Measurements from ENCODE around the gene VAC14.
"Not testable (repeated sequence)": the region's sequence is repeated elsewhere in the genome, so short reads cannot be mapped to it uniquely, and the experiment has no call there.

VAC14 gene

DNA sequence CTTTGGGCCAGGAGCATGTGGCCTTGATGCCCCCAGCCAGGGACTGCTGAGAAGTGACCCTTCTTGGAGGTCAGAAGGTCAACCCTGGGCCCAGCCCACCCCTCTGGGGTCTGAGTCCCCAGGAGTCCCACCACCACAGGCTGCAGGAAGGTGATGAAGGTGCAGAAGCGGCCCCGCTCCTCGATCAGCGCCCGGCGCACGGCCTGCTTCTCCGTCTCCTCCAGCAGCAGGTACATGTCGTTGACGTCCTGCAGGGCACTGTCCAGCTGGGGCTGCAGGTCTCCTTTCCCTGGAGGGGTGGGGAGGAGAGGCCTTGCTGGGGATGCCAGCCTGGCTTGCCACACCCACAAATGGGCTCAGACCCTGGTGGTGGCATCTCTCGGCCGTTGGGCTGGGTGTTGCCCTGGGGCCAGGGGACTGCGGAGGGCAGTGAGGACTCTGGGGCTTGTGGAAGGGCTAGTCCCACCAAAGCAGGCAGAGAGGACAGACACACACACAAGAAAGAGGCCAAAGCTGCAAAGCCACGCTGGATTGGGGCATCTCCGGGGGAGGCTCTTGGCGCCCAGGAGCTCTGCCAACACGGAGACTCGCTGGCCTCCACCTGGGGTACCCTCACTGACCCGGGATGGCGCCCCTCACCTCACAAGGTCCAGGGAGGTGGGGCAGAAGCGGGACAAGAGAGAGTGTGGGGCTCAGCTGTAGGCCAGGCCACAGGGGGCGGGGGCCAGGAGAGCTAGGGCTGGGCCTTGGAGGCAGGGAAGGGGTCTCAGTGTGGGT lies 122.6 kb downstream of the VAC14 start:
- H3K4me3 ChIP-seq (ENCODE audit: low read depth in 1 of 2, low read length in 2 of 2), result no peak overlapping the region
- no peaks in the 10 kb centered on the region for H3K27me3 ChIP-seq (ENCODE audit: control insufficient read depth in 1 of 2, insufficient read depth in 2 of 2, low read length in 2 of 2)
- peak overlapping the region; percentile 0 for H3K27ac ChIP-seq (ENCODE audit: low read depth, low read length)
- peaks cover 37% of the 10 kb centered on the region for H3K4me1 ChIP-seq (ENCODE audit: insufficient read depth, low read length)
- H3K9ac ChIP-seq (ENCODE audit: low read length), result no peak overlapping the region
- H3K36me3 ChIP-seq (ENCODE audit: insufficient read depth, low read length), result peaks cover 75% of the 10 kb centered on the region
- no peaks in the 10 kb centered on the region for H3K9me3 ChIP-seq (ENCODE audit: low read length)

DNA sequence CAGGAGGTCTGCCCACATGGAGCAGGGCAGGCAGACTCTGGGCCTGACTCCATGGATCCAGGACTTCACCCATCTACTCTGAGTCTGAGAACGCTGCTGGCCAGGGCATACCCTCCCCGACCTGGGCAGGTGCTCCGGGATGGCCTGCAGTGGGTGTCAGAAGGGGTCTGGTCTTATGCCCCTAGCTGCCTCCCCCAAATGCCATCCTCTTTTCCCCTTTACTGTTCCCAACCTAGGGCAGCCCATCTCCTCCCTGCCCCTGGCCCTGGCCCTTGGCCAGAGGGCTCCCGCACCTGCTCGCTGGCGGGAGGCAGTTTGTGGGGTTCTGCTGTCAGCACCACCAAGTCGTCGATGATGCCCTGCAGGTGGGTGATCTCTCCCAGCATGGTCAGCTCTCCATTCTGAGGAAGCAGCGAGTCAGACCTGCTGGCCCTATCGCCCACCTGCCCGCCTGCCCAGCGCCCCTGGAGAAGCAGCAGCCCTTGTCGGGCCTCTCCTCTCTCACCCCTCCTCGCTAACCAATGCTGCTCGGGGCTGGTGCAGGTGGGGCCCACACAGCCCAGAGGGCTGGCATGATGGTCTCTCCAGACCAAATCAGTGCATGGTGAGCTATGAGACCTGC lies 123.3 kb downstream of the VAC14 start:
- Histone ChIP-seq H3K4me1 (ENCODE audit: insufficient read depth, low read length) (peaks cover 30% of the 10 kb centered on the region), H3K27me3 (ENCODE audit: control insufficient read depth in 1 of 2, insufficient read depth in 2 of 2, low read length in 2 of 2) (no peaks in the 10 kb centered on the region), H3K36me3 (ENCODE audit: insufficient read depth, low read length) (peaks cover 75% of the 10 kb centered on the region), H3K9me3 (ENCODE audit: low read length) (no peaks in the 10 kb centered on the region), H3K9ac (ENCODE audit: low read length) (no peak overlapping the region), H3K27ac (ENCODE audit: low read depth, low read length) (no peak overlapping the region), H3K4me3 (ENCODE audit: low read depth in 1 of 2, low read length in 2 of 2) (no peak overlapping the region)

DNA sequence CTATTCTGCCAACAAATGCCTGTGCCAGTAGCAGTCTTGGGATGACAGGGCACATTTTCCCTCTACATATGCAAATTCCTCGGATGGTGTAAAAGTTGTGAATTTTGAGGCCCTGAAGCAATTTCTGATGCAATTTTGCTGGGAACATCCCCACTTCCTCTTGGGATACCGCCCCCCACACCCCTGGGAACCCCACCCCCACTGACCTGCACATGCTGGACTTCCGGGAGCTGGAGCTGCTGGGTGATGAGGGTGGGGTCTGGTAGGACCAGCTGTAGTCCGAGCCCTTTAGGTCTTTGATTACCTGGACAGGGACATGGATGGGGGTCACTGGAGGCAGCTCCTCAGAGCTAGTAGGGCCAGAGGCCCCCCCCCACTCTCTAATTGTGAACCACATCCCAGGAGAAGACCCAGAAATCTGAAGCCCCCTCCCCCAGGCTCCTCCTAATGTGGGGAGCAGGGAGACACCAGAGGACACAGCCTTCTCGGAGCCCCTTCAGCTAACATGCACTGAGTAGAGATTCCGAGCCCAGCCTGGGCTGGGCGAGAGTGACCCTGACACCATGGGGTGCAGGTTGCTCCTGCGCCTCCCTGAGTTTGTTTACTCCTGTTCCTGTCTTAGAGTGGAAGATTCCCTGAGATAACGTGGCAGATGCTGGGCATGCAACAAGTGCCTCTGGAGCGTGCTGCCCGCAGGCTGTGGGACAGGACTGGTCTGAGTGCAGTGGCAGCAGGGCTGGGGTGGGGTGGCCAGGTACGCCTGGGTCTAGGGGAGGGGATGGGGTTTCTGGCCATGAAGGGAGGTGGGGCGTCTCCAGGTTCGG lies 124.1 kb downstream of the VAC14 start:
- H3K9ac ChIP-seq (ENCODE audit: low read length), result no peak overlapping the region
- H3K9me3 ChIP-seq (ENCODE audit: low read length), result no peaks in the 10 kb centered on the region
- peaks cover 74% of the 10 kb centered on the region for H3K36me3 ChIP-seq (ENCODE audit: insufficient read depth, low read length)
- no peak overlapping the region for H3K27ac ChIP-seq (ENCODE audit: low read depth, low read length)
- H3K27me3 ChIP-seq (ENCODE audit: control insufficient read depth in 1 of 2, insufficient read depth in 2 of 2, low read length in 2 of 2), result no peaks in the 10 kb centered on the region
- H3K4me1 ChIP-seq (ENCODE audit: insufficient read depth, low read length), result peaks cover 23% of the 10 kb centered on the region
- no peak overlapping the region for H3K4me3 ChIP-seq (ENCODE audit: low read depth in 1 of 2, low read length in 2 of 2)

DNA sequence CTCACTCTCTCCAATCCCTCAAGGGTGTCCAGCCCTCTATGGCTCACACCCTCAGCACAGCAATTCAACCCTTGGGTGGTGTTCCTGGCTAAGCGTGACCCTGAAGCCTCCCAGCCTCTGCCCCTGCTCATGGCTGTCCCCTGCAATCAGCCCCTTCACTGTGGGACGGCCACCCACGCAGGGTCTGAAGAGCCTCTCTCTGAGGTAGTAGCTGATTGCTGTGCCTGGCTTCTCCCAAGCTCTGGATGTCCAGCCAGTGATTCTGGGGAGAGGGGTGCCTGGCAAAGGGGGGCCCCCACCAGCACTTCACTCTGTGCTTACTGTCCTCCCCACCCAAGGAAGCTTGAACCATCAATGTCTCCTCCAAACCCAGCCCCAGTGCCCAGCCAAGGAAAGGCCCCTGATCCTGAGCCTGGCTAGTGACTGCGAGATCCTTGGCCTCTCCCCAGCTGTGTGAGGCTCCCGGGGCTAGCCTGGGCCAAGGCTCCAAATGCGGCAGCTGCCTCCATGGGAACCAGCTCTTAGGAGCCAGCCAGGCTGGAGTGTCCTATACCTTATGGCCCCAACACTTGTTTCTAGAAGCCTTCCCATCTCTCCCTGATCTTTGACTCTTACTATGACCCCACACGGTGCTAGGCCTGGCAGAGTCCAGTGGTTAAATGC lies 125.0 kb downstream of the VAC14 start:
- no peak overlapping the region for H3K9ac ChIP-seq (ENCODE audit: low read length)
- H3K27ac ChIP-seq (ENCODE audit: low read depth, low read length), result no peak overlapping the region
- no peaks in the 10 kb centered on the region for H3K9me3 ChIP-seq (ENCODE audit: low read length)
- no peaks in the 10 kb centered on the region for H3K27me3 ChIP-seq (ENCODE audit: control insufficient read depth in 1 of 2, insufficient read depth in 2 of 2, low read length in 2 of 2)
- peaks cover 14% of the 10 kb centered on the region for H3K4me1 ChIP-seq (ENCODE audit: insufficient read depth, low read length)
- H3K36me3 ChIP-seq (ENCODE audit: insufficient read depth, low read length), result peaks cover 79% of the 10 kb centered on the region
- no peak overlapping the region for H3K4me3 ChIP-seq (ENCODE audit: low read depth in 1 of 2, low read length in 2 of 2)

DNA sequence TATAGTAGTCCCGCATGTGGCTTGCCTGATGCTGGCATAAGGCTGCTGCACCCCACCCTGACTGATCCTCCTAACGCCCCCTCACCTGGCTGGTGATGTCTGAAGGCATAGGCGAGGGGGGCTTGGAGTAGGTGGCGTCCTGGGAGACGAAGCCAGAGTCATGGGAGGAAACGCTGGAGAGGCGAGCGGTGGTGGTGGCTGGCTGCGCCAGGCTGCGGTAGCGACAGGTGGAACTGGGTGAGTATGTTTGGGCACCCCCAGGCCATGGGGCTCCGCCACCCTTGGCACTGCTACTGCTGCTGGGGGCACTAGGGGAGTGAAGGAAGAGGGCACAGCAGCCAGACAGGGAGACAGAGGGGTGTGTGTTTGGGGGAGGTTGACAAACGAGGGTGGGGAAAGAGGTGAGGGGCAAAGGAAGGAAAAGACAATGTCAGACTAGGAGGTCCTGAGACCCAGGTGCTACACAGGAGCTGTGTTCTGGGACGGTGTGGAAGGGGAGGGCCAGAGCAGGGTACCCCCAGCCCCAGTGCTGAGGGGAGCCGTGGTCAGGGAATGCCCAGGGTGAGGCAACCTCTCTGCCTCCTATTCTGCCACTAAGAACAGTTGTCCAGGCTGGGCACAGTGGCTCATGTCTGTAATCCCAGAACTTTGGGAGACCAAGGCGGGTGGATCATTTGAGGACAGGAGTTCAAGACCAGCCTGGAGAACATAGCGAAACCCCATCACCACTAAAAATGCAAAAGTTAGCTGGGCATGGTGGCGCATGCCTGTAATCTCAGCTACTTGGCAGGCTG lies 126.5 kb downstream of the VAC14 start:
- Histone ChIP-seq H3K36me3 (ENCODE audit: insufficient read depth, low read length) (peaks cover 81% of the 10 kb centered on the region), H3K27ac (ENCODE audit: low read depth, low read length) (no peak overlapping the region), H3K9ac (ENCODE audit: low read length) (no peak overlapping the region), H3K9me3 (ENCODE audit: low read length) (no peaks in the 10 kb centered on the region), H3K4me3 (ENCODE audit: low read depth in 1 of 2, low read length in 2 of 2) (no peak overlapping the region), H3K4me1 (ENCODE audit: insufficient read depth, low read length) (peaks cover 6% of the 10 kb centered on the region), H3K27me3 (ENCODE audit: control insufficient read depth in 1 of 2, insufficient read depth in 2 of 2, low read length in 2 of 2) (no peaks in the 10 kb centered on the region)

DNA sequence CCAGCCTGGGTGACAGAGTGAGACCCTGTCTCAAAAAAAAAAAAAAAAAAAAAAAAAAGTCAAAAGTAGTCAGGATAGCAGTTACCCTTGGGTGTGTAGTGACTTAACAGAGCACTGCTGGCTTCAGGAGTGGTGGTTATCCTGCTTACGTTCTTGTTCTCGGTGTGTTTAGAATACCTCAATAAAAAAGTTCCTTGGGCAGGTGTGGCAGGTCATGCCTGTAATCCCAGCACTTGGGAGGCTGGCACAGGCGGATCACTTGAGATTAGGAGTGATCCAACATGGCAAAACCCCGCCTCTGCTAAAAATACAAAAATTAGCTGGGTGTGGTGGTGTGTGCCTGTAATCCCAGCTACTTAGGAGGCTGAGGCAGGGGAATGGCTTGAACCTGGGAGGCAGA lies 130.0 kb downstream of the VAC14 start:
- peaks cover 77% of the 10 kb centered on the region for H3K36me3 ChIP-seq (ENCODE audit: insufficient read depth, low read length)
- not testable (repeated sequence) for H3K9ac ChIP-seq (ENCODE audit: low read length)

DNA sequence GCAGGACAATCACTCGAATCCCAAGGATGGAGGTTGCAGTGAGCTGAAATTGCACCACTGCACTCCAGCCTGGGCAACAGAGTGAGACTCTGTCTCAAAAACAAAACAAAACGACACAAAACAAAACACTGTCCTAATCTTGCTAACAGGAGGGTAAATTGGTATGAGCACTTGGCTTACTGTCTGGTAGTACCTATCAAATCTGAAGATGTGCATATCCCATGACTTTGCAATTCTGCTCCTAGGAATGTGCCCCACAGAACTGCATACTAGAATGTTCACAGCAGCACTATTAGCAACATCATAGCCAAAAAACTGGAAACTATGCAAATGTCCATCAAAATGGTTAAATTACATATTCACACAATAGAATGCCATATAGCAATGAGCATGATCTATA lies 130.8 kb downstream of the VAC14 start:
- H3K9ac ChIP-seq (ENCODE audit: low read length), result no peak overlapping the region
- no peaks in the 10 kb centered on the region for H3K27me3 ChIP-seq (ENCODE audit: control insufficient read depth in 1 of 2, insufficient read depth in 2 of 2, low read length in 2 of 2)
- no peak overlapping the region for H3K4me3 ChIP-seq (ENCODE audit: low read depth in 1 of 2, low read length in 2 of 2)
- H3K36me3 ChIP-seq (ENCODE audit: insufficient read depth, low read length), result peaks cover 78% of the 10 kb centered on the region
- H3K4me1 ChIP-seq (ENCODE audit: insufficient read depth, low read length), result no peaks in the 10 kb centered on the region
- H3K9me3 ChIP-seq (ENCODE audit: low read length), result no peaks in the 10 kb centered on the region
- H3K27ac ChIP-seq (ENCODE audit: low read depth, low read length), result no peak overlapping the region

More for the DNA sequence above, 130.0 kb downstream of the VAC14 start:
- not testable (repeated sequence) for H3K27me3 ChIP-seq (ENCODE audit: control insufficient read depth in 1 of 2, insufficient read depth in 2 of 2, low read length in 2 of 2); H3K4me3 ChIP-seq (ENCODE audit: low read depth in 1 of 2, low read length in 2 of 2); H3K9me3 ChIP-seq (ENCODE audit: low read length); H3K27ac ChIP-seq (ENCODE audit: low read depth, low read length); H3K4me1 ChIP-seq (ENCODE audit: insufficient read depth, low read length)

DNA sequence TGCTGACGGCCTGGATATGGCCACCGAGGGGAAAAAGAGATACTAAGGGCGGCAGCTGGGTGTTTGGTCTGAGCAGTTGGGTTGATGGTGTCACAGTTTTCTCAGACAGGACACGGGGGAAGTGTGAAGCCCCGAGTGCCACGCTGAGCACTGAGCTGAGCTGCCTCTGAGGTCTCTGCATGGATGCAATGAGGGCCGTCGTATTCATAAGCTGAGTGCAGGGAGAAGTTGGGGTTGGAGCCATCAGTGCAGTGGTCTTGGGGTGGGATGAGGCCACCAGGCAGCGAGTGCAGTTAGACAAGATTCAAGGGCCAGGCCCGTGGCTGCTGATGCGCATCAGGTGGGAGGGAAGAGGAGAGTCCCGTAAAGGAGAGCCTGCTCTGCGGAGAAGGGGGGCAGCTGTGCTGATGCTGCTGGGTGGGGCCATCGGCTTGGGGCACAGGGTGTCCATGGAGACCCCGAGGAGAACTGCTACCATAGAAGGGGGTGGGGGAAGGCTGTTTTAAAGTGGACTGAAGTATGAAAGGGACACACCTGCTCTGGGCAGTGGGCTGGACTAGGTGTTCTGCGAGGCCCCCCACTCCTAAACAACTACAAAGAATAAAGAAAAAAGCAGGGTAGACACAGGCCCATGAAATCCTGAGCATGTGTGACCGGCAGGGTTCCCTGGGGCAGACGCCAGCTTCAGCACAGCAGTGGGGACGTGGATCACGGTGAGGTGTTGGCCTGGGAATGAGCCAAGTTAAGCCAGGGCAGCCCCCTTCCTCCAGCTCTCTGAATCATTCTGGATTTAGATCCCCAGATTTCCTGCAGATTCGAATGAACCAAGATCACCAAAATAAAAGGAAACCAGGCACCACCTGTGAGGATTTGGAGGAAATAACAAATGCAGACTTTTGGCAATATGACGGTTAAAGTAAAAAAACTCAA lies 134.9 kb downstream of the VAC14 start:
- Histone ChIP-seq H3K36me3 (ENCODE audit: insufficient read depth, low read length) (peaks cover 67% of the 10 kb centered on the region), H3K9me3 (ENCODE audit: low read length) (no peaks in the 10 kb centered on the region), H3K9ac (ENCODE audit: low read length) (no peak overlapping the region), H3K27me3 (ENCODE audit: control insufficient read depth in 1 of 2, insufficient read depth in 2 of 2, low read length in 2 of 2) (no peaks in the 10 kb centered on the region), H3K4me3 (ENCODE audit: low read depth in 1 of 2, low read length in 2 of 2) (no peak overlapping the region), H3K4me1 (ENCODE audit: insufficient read depth, low read length) (peaks cover 10% of the 10 kb centered on the region), H3K27ac (ENCODE audit: low read depth, low read length) (no peak overlapping the region)

DNA sequence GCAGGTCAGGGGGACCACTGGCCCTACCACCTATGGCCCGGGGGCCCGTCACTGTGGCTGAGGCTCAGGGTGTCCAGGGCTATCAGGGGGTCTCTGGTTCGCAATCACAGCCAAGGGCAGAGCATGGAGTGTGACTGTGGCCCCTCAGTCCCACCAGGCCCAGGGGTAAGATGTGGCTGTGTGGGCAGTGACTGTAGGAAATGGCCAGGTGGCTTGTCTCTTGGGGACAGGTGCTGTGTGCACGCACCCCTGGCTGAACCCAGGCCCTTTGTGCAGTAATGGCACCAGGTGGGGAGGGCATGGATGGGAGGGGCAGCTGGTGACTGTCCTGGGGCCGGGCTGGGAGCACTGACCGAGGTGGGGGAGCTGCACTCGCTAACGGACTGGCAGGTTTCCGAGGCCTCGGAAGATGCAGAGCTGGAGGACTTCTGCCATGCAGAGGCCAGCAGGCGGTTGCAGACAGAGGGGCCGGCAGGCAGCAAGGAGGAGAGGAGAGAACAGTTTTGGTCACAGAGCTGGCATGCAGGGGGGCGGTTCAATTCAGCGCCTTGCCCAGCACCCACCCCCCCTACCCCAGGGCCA lies 135.8 kb downstream of the VAC14 start:
- H3K4me1 ChIP-seq (ENCODE audit: insufficient read depth, low read length), result peaks cover 10% of the 10 kb centered on the region
- H3K36me3 ChIP-seq (ENCODE audit: insufficient read depth, low read length), result peaks cover 64% of the 10 kb centered on the region
- no peaks in the 10 kb centered on the region for H3K9me3 ChIP-seq (ENCODE audit: low read length)
- H3K27ac ChIP-seq (ENCODE audit: low read depth, low read length), result no peak overlapping the region
- no peak overlapping the region for H3K9ac ChIP-seq (ENCODE audit: low read length)
- no peaks in the 10 kb centered on the region for H3K27me3 ChIP-seq (ENCODE audit: control insufficient read depth in 1 of 2, insufficient read depth in 2 of 2, low read length in 2 of 2)
- no peak overlapping the region for H3K4me3 ChIP-seq (ENCODE audit: low read depth in 1 of 2, low read length in 2 of 2)
